Hematopoietic multipotent progenitor cell treated with erythropoietin and hydrocortisone succinate and interleukin-3 and kit ligand, for 15 days (in vitro differentiated cells): Measurements from ENCODE around the gene OR10K1.
A peak's percentile ranks its signal among the peaks of the same experiment; 100 is the strongest.
"Not testable (repeated sequence)": the region's sequence is repeated elsewhere in the genome, so short reads cannot be mapped to it uniquely, and the experiment has no call there.

Experiments
- DNase-seq: peaks from one replicate; pipeline ENCODE4 v3.0.0-alpha.2; 2015; ENCODE audit warnings: low spot score

Gene OR10K1, protein sequence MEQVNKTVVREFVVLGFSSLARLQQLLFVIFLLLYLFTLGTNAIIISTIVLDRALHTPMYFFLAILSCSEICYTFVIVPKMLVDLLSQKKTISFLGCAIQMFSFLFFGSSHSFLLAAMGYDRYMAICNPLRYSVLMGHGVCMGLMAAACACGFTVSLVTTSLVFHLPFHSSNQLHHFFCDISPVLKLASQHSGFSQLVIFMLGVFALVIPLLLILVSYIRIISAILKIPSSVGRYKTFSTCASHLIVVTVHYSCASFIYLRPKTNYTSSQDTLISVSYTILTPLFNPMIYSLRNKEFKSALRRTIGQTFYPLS

DNA sequence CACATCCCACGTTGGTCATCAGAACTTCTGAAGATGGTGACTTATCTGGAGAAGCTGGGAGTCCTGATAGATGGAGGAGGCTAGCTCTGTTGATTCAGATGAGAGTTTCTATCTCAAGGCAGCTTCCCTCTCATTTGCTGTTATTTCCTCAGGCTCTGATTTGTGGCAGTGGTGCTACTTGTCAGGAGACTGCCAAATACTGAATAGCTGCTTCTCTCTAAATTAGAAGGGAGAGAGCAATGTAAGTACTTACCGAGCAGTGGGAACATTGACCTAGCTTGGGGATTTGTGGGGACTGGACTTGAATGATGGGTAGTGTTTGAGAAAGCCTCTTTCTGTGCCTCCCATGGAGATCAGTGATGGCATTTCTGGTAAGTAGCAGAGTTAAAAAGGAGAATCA is at the start of gene OR10K1:
Gene OR10K1, plus strand, starts transcription at position 301 of the 400 bp plus-strand sequence. CDS start 3,728 bp downstream, outside the sequence.
- no peak for DNase-seq

DNA sequence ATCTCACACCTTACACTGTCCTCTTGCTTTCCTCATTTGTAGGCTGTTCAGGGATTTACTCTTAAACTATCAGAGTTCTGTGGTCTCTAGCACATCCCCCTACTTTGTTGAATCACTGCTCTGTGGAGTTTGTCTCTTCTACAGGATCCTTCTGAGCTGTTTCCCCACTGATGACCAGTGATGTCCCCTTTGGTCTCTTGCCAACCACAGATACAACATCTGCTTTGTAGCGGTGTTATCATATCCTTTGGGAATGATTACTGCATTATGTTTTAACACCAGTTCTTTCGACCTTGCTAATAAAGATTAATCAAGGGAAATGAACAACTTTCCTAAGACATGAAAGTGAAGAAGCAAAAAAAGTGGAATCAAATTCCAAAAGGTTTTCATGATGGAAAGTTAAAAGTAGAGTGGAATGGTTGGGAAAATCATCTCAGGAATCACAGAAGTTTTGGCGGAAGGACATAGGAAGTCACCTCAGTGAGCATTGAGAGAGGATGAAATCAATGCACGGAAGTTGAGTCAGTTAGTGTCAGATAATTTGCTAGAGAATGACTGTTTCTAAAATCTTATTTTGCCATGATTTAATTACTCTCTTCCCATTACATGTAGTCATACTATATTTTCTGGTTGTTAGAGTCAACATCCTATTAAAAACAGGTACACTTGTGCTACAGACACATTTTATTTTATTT is 46.8 kb upstream of the OR10K1 start:
- no peak for DNase-seq

- DNase-seq: no peak
Measured at GRCh38 chr1:158417586-158417985, 44.0 kb upstream of the OR10K1 start.

DNA sequence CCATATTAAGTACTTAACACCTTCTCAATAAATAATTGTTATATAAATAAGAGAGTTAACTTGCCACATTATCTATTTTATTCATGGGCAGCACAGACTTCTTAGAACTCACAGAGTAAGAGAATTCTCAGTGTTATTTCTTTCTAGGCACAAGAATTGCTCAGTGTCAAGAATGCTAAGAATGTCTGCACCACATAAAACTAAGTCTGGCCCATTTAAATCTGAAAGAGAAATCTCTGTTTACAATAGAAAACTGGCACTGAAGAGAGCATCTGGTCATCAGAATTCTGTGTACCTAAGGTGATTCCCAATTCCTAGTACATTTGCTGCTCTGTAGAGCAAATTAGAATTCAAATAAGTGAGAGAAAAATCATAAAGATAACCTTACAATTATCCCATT is 39.4 kb upstream of the OR10K1 start:
- DNase-seq: no peak

- DNase-seq: no peak
Measured at GRCh38 chr1:158425027-158425426, 36.6 kb upstream of the OR10K1 start.

DNA sequence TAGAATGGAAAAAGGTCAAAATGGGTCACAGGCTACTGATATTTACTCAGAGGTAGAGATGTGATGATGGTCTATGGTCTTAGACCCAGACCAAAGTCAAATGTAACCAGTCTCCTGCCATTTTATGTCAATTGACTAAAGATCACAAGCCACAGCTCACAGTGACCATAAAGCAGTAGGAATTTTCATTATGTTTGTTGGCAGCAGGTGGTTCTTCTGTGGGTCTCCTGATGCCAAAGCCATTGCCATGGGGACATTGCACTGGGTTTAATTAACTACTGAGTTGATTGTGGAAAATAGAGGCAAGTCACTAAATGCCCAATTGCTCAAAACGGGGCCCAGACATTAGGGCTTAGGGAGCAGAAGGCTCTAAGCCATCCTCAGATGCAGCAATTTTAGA is 35.5 kb upstream of the OR10K1 start, which contains the start of gene OR10K2:
Gene OR10K2, minus strand, starts transcription at position 101 of the 400 bp plus-strand sequence. CDS start 5,371 bp downstream, outside the sequence.
- DNase-seq: no peak

- not testable (repeated sequence) for DNase-seq
Measured at GRCh38 chr1:158430163-158430562, 31.5 kb upstream of the OR10K1 start.

- DNase-seq: no peak
Measured at GRCh38 chr1:158434741-158435140, 26.9 kb upstream of the OR10K1 start.

- DNase-seq: no peak
Measured at GRCh38 chr1:158445376-158445775, 16.3 kb upstream of the OR10K1 start.

GRCh38 chr1:158454537-158454936 is 7.1 kb upstream of the OR10K1 start:
- DNase-seq: no peak

DNA sequence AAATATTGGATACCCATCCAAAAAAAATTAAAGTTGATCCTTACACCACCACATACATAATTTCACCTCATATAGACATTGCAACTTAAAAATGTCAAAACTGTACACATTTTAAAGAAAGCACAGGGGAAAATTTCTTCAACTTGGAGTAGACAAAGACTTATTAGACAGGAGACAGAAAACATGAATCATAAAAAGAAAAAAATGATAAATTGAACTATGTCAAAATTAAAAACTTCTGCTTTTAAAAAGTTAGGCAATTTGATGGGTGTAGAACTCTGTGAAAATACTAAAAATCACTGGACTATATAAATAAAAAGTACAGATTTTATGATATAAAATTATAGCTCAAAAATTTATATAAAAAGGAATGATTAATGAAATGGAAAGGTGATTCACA is 4.4 kb upstream of the OR10K1 start:
- no peak for DNase-seq

GRCh38 chr1:158458263-158458662 is 3.4 kb upstream of the OR10K1 start:
- DNase-seq: no peak

DNA sequence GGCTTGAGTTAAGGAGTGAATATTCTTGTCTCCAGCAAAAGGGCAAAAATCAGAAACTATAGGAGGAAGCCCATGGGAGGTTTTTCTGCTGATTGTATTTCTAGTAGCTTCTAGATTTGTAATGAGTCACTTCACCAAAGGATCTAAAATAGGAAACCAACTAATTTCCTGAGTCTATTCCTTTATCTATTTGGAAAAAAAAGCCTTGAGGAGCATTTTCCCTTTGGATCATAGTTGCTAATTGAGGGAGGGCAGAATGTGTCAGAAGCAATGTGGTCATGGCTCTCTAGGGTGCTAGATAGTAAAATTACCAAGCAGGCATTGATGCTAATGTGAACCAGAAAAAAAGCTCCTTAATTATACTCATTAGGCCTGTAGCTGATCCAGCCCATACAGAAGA is 10.3 kb downstream of the OR10K1 start, which contains the start of gene OR10R2:
Gene OR10R2, plus strand, starts transcription at position 301 of the 400 bp plus-strand sequence. CDS start 106 bp downstream, outside the sequence.
- DNase-seq: no peak

DNA sequence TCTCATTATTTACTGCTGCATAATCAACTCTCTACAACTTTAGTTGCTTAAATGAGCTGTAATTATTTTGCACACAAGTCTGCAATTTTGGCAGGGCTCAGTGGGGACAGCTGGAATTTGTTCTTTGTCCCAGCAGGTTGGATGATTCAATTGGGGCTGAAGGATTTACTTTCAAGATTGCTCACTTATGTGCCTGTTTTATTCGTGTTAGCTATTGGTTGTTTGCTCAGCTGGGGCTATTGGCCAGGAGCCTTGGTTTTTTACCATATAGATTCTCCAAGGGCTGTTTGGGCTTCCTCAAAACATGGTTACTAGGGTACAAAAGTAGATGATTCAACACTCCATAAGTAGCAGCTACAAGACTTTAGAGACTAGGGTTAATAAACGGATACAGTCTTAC is 23.8 kb downstream of the OR10K1 start:
- DNase-seq: no peak

GRCh38 chr1:158491316-158491715 is 29.7 kb downstream of the OR10K1 start:
- DNase-seq: no peak

DNA sequence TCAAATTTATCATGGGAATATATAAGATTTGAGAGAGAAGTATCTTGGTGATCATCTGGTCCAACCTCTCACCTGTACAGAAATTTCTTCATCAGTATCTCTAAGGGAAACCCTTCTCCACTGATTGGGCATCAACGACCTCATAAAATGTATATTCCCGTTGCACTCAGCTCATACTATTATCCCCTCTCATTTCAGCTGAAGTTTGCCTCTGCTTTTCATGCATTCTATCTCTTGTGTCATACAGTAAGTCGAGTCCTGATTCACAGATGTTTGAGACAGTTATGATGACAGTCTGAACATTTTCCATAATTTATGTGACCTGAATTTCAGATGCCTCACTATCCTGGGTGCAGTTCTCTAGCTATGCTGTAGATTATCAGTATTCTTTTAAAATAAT is 31.4 kb downstream of the OR10K1 start:
- DNase-seq: no peak

DNA sequence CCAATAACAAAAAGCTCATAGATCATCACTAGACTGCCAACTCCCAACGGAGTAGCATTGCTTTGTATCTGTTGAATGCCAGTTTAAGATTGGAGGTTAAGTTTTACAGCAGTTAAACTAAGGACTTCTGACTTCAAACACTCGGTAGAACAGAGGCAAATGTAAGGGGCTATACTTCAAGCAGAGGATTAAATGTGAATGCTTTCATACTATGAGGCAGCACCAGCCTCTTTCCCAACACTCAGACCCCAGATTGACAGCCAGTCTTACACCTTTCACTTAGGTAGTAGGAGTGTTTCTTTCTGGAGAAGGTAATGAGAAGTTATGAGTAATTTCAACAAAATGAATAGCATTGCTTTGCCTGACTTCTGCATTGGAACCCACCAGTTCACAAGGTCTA is 33.2 kb downstream of the OR10K1 start:
- no peak for DNase-seq

- DNase-seq: no peak
Measured at GRCh38 chr1:158496374-158496773, 34.7 kb downstream of the OR10K1 start.

DNA sequence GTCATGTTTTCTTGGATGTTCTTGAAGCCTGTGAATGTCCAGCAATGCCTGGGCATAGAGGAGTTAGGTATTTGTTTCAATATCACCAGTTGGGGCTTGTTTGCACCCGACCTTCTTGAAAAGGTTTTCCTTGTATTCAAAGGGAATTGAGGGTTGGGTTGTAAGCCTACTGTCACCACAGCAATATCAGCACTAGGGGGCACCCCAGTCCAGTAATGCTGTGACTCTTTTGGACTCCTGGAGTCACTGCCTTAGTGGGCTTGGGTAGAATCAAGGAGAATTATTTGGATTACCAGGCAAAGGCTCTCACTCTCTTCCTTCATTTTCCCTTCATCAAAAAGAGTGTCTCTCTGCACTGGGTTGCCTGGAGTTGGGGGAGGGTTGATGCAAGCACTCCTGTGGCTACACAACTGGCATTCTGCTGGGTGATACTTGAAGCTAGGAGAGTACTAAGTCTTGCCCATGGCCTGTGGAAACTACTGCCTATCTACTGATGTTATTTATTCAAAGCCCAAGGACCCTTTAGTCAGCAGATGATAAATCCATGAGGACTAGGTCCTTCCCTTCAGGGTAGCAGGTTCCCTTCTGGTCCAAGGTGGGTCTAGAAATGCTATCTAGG is 44.8 kb downstream of the OR10K1 start:
- DNase-seq: peak; percentile 37

DNA sequence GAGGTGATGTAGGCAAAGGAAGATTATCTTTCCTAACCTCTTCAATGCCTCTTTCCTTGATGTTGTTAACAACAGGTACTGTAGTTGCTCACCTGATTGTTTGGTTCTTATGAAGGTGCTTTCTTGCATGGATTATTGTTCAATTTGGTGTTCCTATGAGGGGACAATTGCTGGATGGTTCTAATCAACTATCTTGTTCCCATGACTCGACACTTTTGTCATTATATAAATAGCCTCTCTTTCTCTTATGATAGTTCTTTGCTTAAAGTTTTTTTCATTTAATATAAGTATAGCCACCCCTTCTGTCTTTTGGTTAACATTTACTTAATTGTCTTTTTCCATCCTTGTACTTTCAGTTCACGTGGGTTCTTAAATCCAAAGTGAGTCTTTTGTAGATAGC is 45.9 kb downstream of the OR10K1 start:
- DNase-seq: no peak

DNA sequence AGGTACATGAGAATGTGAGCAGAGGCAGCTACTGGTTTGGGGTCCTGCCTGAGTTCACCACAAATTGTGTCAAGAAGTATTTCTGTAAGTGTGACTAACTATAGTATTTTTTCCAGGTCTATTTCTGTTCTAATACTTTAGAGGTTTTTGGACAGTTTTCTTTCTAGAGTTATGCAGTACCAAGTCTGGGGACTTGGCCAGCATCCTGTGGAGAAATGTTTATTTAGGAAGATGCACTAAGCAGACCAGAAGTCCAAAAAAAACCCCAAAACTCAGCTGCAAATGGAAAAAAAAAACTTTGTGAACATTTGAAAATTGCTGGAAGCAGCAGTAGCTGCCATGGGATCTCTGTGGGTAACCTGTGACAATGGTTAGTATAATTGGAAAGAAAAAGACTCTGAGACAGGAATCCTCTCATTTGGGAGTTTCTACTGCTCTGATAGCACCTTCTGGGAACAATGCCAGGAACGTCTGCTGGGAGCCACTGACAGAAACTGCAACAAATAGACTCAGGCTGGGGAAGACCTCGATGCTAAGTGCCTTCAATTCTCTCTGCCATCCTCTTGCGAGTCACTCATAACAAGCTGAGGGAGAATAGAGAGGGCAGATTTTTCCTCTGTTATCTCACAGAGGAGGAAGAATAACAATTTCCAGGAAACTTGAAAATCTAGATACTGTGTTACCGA is 48.0 kb downstream of the OR10K1 start:
- DNase-seq: no peak

GRCh38 chr1:158516966-158517365 is 55.3 kb downstream of the OR10K1 start:
- DNase-seq: no peak
